Measurements from ENCODE around the gene CDC73.

GRCh38 chr1:193192586-193192985, 70.8 kb downstream of the CDC73 start:
- TF ChIP-seq CTCF (IDR thresholded peaks at IDR 0.05), result no peak
- TF ChIP-seq POLR2A (IDR thresholded peaks at IDR 0.05), result no peak

Measured in body of pancreas (tissue), 4 donors.